GM18498 (cell line): Measurements from ENCODE around the gene PRKAR1B.
"Not testable (repeated sequence)": the region's sequence is repeated elsewhere in the genome, so short reads cannot be mapped to it uniquely, and the experiment has no call there.

Source experiments
- ATAC-seq: cut with Tn5 transposase; IDR thresholded peaks from one replicate; pipeline ENCODE4 v1.9.1; 2021; ENCODE audit warnings: mild to moderate bottlenecking, moderate library complexity; ENCODE audit not compliant: unreplicated experiment

PRKAR1B gene

GRCh38 chr7:628826-629225 lies 98.3 kb downstream of the PRKAR1B start:
- ATAC-seq = no peak

DNA sequence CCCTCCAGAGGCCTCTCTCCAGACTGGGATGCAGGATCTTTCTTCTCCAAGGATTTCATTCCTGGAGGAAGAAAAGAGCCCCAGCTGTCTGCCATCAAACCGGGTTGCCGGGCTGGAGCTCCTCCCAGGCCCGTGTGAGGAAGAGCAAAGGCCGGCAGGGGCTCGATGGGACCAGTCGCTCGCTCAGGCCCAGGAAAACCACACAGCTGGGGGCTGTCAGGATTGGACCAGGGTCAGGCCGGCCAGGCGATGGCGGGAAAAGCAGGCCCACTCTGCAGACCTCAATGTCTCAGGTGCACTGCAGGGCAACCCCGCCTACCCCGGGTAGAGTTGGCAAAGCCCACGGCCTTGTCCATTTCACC lies 98.7 kb downstream of the PRKAR1B start:
- no peak for ATAC-seq

- no peak for ATAC-seq
These were observed 99.2 kb downstream of the PRKAR1B start for GRCh38 chr7:627661-628401.

GRCh38 chr7:625376-625971 lies 101.6 kb downstream of the PRKAR1B start:
- no peak for ATAC-seq

- ATAC-seq = no peak
These were observed 103.6 kb downstream of the PRKAR1B start for GRCh38 chr7:623464-623863.

DNA sequence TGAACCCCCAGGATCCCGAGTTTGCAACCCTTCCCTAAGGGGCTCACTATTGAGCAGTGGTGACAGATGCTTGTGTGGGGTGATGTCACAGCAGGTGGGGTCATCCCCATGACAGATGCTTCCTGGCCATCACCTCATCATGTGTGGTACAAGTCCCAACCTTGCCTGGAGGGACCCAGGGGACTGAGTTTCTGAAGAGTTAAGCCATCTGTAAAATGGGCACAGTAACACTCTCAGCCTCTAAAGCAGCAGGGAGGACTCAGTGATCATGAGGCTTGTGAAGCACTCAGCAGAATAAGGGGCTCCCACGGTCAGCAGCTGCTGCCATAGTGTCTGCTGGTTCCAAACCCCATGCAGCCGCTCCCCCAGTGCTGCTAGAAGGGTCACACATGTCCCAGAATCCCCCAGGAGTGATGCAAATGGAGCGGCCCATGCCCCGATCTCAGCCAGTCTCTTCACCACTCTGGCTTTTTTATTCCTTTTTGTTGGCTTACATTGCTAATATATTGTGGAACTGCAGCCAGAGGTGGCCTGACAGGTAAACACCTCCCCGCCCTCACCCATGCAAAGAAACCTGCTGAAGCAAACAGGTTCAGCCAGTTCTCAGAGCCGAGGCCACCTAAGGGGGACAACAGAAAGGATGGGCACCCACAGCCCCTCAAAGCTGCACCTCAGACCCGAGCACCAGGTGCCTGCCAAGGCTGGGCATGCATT lies 105.4 kb downstream of the PRKAR1B start:
- ATAC-seq = no peak

DNA sequence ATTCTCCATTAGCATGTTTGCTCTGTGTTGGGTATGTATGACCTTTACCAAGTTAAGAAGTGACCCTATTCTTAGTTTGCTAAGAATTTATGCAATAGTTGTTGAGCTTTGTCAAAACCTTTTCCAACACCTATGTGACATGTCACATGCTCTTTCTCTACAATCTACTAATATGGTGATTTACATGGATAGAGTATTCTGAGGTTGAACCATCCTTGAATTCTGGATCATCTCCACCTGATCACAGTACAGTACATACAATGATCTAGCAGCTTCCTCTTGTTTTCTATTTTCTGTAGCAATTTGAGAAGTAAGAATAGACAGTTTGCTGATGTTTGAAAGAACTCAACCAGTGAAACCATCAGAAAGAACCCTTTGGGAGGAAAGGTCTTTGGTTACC lies 106.2 kb downstream of the PRKAR1B start:
- ATAC-seq = no peak

GRCh38 chr7:620056-620455 lies 107.0 kb downstream of the PRKAR1B start:
- ATAC-seq = no peak

DNA sequence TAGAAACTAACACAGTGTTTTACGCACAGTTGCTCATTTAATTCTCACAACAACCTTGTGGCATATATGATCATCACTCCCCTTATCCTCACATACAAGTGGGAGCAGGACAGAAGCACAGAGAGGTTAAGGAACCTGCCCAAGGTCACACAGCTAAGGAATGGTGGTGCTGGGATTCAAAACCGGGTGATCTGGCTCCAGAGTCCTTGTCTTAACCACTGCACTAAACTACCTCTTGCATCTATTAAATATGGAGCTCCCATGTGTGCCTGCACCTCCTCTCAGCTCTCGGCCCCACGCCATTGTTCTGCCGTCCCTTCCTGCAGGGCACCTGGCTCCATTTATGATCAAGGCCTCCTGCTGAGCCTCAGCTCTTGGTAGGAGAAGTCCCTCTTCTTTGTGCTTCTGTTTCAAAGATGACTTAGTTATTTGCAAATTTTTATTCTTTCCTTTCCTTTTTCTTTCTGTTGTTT lies 107.7 kb downstream of the PRKAR1B start:
- no peak for ATAC-seq

GRCh38 chr7:618539-619367 lies 108.3 kb downstream of the PRKAR1B start:
- ATAC-seq = no peak

DNA sequence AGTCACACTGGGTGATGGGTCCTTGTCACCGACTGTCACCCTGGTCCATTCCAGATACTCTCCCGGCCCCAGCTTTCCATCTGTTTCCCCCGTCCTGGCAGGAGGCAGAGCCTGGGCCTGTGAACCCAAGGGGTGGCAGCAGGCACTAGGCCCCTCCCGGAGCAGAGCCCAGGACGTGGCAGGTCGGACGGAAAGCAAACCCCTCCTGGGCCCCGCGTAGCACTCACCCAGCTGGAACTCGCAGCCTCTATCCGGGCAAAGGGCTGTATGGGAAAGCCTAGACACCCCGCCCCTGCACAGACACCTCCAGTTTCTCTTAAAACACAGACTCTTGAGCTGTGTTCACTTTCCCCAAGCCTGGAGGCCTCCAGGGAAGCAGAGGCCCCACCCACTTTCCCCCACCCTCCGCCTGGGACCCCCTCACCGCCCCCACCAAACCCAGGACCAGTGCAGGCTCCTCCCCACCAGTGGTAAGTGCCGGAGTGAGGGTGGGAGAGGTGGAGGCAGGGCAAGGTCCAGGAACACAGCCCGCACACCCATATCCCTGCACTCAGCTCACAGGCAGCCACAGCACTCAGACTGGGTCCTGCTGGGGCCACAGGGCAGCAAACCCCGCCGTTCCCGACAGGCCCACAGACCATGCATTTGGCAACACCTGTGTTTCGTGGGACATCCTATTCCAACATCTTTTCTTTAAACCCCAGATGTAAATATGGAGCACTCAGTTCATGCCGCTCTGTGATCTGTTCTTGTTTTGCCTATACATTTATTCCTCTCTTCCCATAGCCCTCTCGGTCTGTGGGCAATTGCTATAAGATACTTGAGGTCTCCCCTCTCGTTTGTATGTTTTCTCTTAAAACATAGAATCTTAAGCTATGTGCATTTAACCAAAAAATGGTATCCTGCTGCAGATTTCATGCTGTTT lies 109.2 kb downstream of the PRKAR1B start:
- ATAC-seq = no peak

- ATAC-seq = no peak
These were observed 113.5 kb downstream of the PRKAR1B start for GRCh38 chr7:613442-614140.

GRCh38 chr7:611837-612236 lies 115.2 kb downstream of the PRKAR1B start:
- not testable (repeated sequence) for ATAC-seq

DNA sequence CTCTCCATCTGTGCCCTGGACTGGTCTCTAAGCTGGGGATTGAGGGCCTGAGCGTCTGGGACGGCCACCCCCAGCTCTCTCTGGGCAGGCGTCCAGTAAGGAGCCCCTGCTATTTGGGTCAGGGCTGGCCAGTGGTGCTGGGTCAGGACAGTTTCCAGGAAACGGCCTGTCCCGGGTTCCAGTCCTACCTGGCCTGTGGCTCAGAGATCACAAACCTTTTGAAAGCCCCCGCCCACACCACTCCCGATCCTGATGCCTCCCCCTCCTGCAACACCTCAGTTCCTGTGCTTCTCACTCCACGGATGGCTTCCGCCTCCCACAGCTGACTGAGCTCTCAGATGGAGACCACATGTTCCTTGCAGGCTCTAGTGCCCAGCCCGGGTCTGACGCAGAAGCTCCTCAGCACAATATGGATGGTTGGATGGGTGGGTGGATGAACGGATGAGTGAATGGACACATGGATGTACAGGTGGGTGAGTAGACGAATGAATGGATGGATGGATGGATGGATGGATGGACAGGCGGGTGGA lies 115.7 kb downstream of the PRKAR1B start:
- ATAC-seq = no peak

DNA sequence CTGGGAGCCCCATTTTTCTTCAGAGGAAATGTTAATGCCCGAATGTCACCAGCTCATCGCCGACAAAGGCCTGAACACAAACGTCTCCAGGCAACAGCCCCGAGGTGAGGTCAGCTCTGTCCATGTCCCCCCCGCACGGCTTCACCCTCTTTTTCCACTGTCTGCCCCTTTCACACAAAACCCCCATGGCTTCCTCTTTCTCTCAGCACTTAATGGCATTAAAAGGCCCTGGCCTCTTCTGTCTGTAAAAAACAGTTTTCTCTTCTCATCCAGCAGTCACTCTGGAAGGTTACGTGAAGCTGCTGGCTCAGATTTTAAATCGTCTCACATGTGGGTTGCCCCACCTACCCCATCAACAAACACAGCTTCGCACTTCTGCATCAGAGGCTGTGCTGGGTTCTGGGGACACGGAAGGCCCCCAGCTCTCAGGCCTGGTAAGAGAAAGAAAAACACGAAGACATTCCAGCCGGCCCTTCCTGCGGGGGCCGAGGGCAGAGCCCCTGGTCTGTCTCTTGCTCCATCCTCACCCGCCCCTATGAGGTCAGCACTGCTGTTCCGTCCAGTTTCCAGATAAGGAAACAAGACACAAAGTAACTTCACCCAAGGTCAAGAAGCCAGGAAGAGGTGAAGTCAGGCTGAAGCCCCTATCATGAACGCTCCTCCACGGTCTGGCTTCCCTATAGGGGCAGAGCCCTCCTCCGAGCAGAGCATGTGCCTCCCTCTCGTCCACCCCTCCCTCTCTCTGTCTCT lies 116.4 kb downstream of the PRKAR1B start:
- no peak for ATAC-seq

DNA sequence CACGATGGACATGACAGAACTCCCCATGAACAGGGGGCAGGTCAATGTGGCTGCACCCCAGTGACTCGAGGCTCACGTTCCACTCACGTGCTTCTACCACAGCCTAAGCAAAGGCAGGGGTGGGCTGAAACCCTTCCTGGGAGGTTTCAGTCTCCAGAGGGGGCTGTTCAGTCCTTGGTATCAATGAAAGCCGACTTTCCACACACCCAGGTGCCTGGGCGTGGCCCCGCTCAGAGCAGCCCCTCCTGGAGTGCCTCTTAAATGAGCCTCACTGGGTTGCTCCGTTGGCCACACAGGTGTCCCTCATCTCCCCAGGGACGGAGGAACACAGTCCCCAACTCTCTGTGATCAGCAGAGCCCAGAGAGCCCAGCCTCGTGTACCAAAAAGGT lies 116.9 kb downstream of the PRKAR1B start:
- no peak for ATAC-seq

DNA sequence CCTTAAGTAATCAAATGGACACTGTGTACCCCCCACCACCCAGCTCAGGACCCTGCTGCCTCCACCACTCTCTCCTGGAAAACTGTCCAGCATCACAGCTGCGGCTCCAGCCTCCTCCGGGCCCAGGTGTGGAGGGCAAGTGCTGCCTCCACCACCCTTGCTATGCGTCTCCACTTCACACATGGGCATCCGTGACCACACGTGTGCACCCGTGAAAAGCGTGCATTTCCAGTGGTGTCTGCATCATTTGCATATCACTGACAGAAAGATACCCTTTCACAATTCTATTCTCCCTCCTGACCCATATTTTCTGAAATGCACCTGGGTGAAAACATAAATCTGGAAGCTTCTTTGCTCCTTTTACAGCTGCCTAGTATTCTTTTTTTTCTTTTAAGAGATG lies 117.7 kb downstream of the PRKAR1B start:
- ATAC-seq = no peak

- ATAC-seq = no peak
These were observed 118.1 kb downstream of the PRKAR1B start for GRCh38 chr7:608954-609353.

DNA sequence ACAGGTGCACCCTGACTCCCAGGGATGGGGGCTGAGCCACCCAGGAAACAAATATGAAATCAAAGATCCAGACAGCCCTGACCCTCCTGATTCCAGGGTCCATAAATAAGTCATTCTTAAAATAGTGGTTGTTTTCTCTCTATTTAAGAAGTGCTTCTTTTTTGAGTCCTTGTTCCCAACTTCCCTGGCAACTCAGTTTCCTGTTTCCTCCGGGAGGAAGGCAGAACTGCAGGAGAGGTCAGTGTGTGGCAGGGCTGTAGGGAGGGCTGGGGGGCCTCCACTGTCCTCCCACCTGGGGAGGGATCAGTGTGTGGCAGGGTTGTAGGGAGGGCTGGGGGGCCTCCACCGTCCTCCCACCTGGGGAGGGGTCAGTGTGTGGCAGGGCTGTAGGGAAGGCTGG lies 118.7 kb downstream of the PRKAR1B start:
- no peak for ATAC-seq
